ENCODE data around the gene TENT4B. TPM values are rescaled to one million over a fixed set of nuclear protein-coding genes. Genes with fewer than 3 reads are reported as not detected.

Gene TENT4B
- total RNA-seq, 2 donors from 2014 or later: 12.8 to 14.1 TPM

- WGBS, 2 experiments (ENCODE audit: insufficient coverage in 1 of 2, insufficient read length in 1 of 2): 46 to 64% methylated on average over 2 to 3 of the region's 3 CpGs
- Histone ChIP-seq H3K27me3 (ENCODE audit: control insufficient read depth, insufficient read depth, low read length, poor library complexity, severe bottlenecking) (no peaks in the 10 kb centered on the region), H3K27ac (ENCODE audit: low read depth, low read length) (no peak overlapping the region), H3K9ac (ENCODE audit: extremely low read depth, low read length, poor library complexity, severe bottlenecking) (no peak overlapping the region), H3K4me3 (ENCODE audit: low read length) (no peak overlapping the region), H3K4me1 (ENCODE audit: control insufficient read depth, insufficient read depth, low read length) (peaks cover 5% of the 10 kb centered on the region), H3K36me3 (ENCODE audit: control insufficient read depth, insufficient read depth, low read length) (no peaks in the 10 kb centered on the region), H3K9me3 (ENCODE audit: control insufficient read depth, low read length) (no peaks in the 10 kb centered on the region)
- no peak for TF ChIP-seq CTCF (conservative IDR thresholded peaks at IDR 0.05)
- Mint-ChIP-seq H3K4me3 (no peak overlapping the region), H3K4me1 (peaks cover 8% of the 10 kb centered on the region), H3K36me3 (ENCODE audit: low read depth) (no peaks in the 10 kb centered on the region), H3K27me3 (ENCODE audit: insufficient read depth) (no peaks in the 10 kb centered on the region), H3K9me3 (peaks cover 7% of the 10 kb centered on the region), H3K27ac (no peak overlapping the region)
- no peak for DNase-seq
Observed at GRCh38 chr16:50278251-50278650, 125.1 kb downstream of the TENT4B start.

GRCh38 chr16:50279504-50279865, 126.4 kb downstream of the TENT4B start:
- H3K4me1 ChIP-seq (ENCODE audit: control insufficient read depth, insufficient read depth, low read length): peaks cover 5% of the 10 kb centered on the region
- no peaks in the 10 kb centered on the region for H3K9me3 ChIP-seq (ENCODE audit: control insufficient read depth, low read length)
- no peak for DNase-seq
- H3K4me1 Mint-ChIP-seq: peaks cover 8% of the 10 kb centered on the region
- no peak overlapping the region for H3K27ac Mint-ChIP-seq
- no peaks in the 10 kb centered on the region for H3K36me3 Mint-ChIP-seq (ENCODE audit: low read depth)
- no peak overlapping the region for H3K9ac ChIP-seq (ENCODE audit: extremely low read depth, low read length, poor library complexity, severe bottlenecking)
- 67 to 91% methylated on average over 2 of the region's 2 CpGs for WGBS, 2 experiments (ENCODE audit: insufficient coverage in 1 of 2, insufficient read length in 1 of 2)
- no peak overlapping the region for H3K4me3 Mint-ChIP-seq
- peaks cover 7% of the 10 kb centered on the region for H3K9me3 Mint-ChIP-seq
- H3K4me3 ChIP-seq (ENCODE audit: low read length): no peak overlapping the region
- H3K36me3 ChIP-seq (ENCODE audit: control insufficient read depth, insufficient read depth, low read length): no peaks in the 10 kb centered on the region
- no peak overlapping the region for H3K27ac ChIP-seq (ENCODE audit: low read depth, low read length)
- H3K27me3 Mint-ChIP-seq (ENCODE audit: insufficient read depth): no peaks in the 10 kb centered on the region
- H3K27me3 ChIP-seq (ENCODE audit: control insufficient read depth, insufficient read depth, low read length, poor library complexity, severe bottlenecking): no peaks in the 10 kb centered on the region
- TF ChIP-seq CTCF (conservative IDR thresholded peaks at IDR 0.05): no peak

- Mint-ChIP-seq H3K27ac (no peak overlapping the region), H3K36me3 (ENCODE audit: low read depth) (no peaks in the 10 kb centered on the region), H3K9me3 (peaks cover 7% of the 10 kb centered on the region), H3K4me3 (no peak overlapping the region), H3K4me1 (peaks cover 8% of the 10 kb centered on the region), H3K27me3 (ENCODE audit: insufficient read depth) (no peaks in the 10 kb centered on the region)
- DNase-seq: no peak
- Histone ChIP-seq H3K4me1 (ENCODE audit: control insufficient read depth, insufficient read depth, low read length) (peaks cover 5% of the 10 kb centered on the region), H3K27ac (ENCODE audit: low read depth, low read length) (no peak overlapping the region), H3K4me3 (ENCODE audit: low read length) (no peak overlapping the region), H3K36me3 (ENCODE audit: control insufficient read depth, insufficient read depth, low read length) (no peaks in the 10 kb centered on the region), H3K27me3 (ENCODE audit: control insufficient read depth, insufficient read depth, low read length, poor library complexity, severe bottlenecking) (no peaks in the 10 kb centered on the region), H3K9ac (ENCODE audit: extremely low read depth, low read length, poor library complexity, severe bottlenecking) (no peak overlapping the region), H3K9me3 (ENCODE audit: control insufficient read depth, low read length) (no peaks in the 10 kb centered on the region)
- no peak for TF ChIP-seq CTCF (conservative IDR thresholded peaks at IDR 0.05)
- 88 to 95% methylated on average over 5 of the region's 5 CpGs for WGBS, 2 experiments (ENCODE audit: insufficient coverage in 1 of 2, insufficient read length in 1 of 2)
Observed at GRCh38 chr16:50280932-50281331, 127.8 kb downstream of the TENT4B start.

Other genes with a start within 250 kb of the TENT4B start
- 10 to 100 TPM; 20.2 to 24.9 TPM for gene CNEP1R1, start 128.1 kb upstream of the TENT4B start, total RNA-seq
- gene HEATR3, start 87.3 kb upstream of the TENT4B start, total RNA-seq: 10 to 100 TPM; 13.0 to 14.9 TPM
- gene ADCY7, start 113.2 kb downstream of the TENT4B start, total RNA-seq: 10 to 100 TPM; 30.1 to 37.2 TPM
- gene BRD7, start 215.7 kb downstream of the TENT4B start, total RNA-seq: 100 to 1,000 TPM; 125 to 163 TPM